ENCODE results near the gene DACH1.

DNA sequence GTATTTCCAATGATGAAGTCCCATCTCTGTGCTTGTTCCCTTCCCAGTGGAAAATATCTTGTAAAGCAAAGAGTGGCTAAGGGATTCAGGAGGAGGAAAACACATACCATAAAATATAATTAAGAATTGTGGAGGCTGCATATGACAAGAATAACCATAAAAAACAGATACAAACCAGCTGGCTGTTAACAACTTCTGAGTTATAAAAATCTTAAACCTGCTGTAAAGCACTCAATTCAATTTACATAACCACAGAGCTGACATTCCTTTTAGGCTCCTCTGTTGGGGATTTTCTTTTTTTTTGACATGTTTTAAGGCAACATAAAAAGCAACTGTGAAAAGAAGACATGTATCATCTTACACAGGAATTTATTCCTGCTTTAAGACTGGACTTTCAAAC is 207.6 kb downstream of the DACH1 start:
- TF ChIP-seq, protein P1, sequence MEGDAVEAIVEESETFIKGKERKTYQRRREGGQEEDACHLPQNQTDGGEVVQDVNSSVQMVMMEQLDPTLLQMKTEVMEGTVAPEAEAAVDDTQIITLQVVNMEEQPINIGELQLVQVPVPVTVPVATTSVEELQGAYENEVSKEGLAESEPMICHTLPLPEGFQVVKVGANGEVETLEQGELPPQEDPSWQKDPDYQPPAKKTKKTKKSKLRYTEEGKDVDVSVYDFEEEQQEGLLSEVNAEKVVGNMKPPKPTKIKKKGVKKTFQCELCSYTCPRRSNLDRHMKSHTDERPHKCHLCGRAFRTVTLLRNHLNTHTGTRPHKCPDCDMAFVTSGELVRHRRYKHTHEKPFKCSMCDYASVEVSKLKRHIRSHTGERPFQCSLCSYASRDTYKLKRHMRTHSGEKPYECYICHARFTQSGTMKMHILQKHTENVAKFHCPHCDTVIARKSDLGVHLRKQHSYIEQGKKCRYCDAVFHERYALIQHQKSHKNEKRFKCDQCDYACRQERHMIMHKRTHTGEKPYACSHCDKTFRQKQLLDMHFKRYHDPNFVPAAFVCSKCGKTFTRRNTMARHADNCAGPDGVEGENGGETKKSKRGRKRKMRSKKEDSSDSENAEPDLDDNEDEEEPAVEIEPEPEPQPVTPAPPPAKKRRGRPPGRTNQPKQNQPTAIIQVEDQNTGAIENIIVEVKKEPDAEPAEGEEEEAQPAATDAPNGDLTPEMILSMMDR (IDR thresholded peaks at IDR 0.05; ENCODE audit: low read depth, low read length) = no peak
- no peak for TF ChIP-seq EZH2phosphoT487 (IDR thresholded peaks at IDR 0.05; ENCODE audit: low read depth)
